Measurements from ENCODE around the gene ROR2.

ROR2 gene

GRCh38 chr9:91789941-91790340 is 160.1 kb downstream of the ROR2 start:
- no peak for DNase-seq (ENCODE audit: extremely low read depth, low read depth)
- TF ChIP-seq, protein P1, sequence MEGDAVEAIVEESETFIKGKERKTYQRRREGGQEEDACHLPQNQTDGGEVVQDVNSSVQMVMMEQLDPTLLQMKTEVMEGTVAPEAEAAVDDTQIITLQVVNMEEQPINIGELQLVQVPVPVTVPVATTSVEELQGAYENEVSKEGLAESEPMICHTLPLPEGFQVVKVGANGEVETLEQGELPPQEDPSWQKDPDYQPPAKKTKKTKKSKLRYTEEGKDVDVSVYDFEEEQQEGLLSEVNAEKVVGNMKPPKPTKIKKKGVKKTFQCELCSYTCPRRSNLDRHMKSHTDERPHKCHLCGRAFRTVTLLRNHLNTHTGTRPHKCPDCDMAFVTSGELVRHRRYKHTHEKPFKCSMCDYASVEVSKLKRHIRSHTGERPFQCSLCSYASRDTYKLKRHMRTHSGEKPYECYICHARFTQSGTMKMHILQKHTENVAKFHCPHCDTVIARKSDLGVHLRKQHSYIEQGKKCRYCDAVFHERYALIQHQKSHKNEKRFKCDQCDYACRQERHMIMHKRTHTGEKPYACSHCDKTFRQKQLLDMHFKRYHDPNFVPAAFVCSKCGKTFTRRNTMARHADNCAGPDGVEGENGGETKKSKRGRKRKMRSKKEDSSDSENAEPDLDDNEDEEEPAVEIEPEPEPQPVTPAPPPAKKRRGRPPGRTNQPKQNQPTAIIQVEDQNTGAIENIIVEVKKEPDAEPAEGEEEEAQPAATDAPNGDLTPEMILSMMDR (IDR thresholded peaks at IDR 0.05; ENCODE audit: low read depth, low read length) = no peak

DNA sequence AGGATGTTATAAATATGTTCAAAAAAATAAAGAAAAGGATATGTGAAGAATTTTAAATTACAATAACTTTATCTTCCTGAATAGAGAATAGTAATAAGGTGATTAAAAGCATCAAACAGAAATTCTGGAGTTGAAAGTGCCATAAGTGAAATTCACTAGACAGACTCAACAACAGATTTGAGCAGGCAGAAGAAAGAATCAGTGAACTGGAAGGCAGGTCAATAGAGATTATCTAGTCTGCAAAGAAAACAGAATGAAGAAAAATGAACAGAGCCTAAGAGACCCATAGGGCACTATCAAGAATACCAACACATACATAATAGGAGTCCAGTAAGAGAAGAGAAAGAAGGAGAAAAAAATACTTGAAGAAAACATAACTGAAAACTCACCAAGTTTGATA is 162.1 kb downstream of the ROR2 start:
- no peak for DNase-seq (ENCODE audit: extremely low read depth, low read depth)
- TF ChIP-seq, protein P1 (IDR thresholded peaks at IDR 0.05; ENCODE audit: low read depth, low read length) = no peak

- TF ChIP-seq, protein P1 (IDR thresholded peaks at IDR 0.05; ENCODE audit: low read depth, low read length) = no peak
- DNase-seq (ENCODE audit: extremely low read depth, low read depth) = no peak
Measured at GRCh38 chr9:91786132-91786896, 163.7 kb downstream of the ROR2 start.

DNA sequence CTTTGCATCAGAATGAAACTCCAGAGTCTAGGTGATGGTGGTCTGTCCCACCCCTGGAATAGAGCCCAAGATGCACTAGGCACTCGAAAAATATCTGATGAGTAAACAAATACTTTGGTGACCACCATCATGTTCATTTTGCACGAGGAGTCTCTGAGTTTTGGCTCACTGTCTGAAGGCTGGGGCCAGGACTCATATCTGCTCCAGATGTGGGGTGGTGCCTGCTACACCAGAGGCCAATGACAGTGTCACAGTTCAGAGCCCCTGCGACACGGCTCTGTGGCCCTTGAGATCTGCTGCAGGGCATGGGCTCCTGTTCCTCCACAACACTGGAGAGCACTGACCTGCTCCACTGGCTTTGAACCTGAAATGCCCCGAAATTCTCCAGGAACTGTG is 164.6 kb downstream of the ROR2 start:
- DNase-seq (ENCODE audit: extremely low read depth, low read depth) = no peak
- TF ChIP-seq, protein P1 (IDR thresholded peaks at IDR 0.05; ENCODE audit: low read depth, low read length) = no peak

- TF ChIP-seq, protein P1 (IDR thresholded peaks at IDR 0.05; ENCODE audit: low read depth, low read length) = no peak
- no peak for DNase-seq (ENCODE audit: extremely low read depth, low read depth)
Measured at GRCh38 chr9:91784673-91785446, 165.2 kb downstream of the ROR2 start.

DNA sequence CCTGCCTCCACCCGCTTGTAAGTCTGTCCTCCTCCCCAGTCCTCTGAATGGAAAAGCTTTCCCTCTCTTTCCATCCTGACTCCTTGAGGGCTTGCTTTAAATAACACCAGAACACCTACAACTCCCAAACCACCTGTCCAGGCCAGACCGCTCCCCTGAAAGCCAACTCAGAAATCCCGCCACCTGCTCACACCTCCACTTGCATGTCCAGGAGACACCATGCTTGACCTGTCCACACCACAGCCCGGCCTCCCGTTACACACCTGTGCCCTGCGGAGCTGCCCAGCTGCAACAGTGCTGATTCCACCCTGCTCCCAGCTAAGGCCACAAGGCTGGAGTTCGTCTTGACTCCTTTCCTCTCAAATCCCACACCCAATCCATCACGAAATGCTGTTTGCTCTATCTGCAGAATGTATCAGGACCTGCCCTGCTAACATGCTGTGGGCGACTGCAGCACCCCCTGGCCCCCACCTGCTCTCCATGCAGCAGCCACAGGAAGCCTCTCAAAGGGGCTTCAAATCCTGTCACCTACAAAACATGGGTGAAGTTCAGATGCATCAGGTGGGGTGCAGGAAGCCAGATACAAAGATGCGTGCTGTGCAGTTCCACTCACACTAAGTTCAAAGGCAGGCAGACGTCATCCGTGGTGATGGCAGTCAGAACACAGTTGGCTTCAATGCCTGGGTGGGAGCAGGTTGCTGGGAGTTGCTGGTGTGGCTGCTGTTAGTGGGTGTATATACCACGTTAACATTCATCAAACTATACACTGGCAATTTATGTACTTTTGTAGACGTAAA is 166.0 kb downstream of the ROR2 start:
- TF ChIP-seq, protein P1 (IDR thresholded peaks at IDR 0.05; ENCODE audit: low read depth, low read length) = no peak
- no peak for DNase-seq (ENCODE audit: extremely low read depth, low read depth)

Data from AG09319 (cell line).